Measurements from ENCODE around the gene TRIM29. TPM values are rescaled to one million over a fixed set of nuclear protein-coding genes. Genes with fewer than 3 reads are reported as not detected.
"Not testable (repeated sequence)": the region's sequence is repeated elsewhere in the genome, so short reads cannot be mapped to it uniquely, and the experiment has no call there.

Gene TRIM29
- total RNA-seq, 1 experiment from 2014 or later, result 38.5 TPM

- TF ChIP-seq EZH2 (IDR thresholded peaks at IDR 0.05; ENCODE audit: low read length, unreplicated experiment), result no peak
- TF ChIP-seq EZH2phosphoT487 (IDR thresholded peaks at IDR 0.05; ENCODE audit: borderline replicate concordance, low read length), result no peak
- Histone ChIP-seq H3K4me1 (ENCODE audit: insufficient read depth, low read length) (no peaks in the 10 kb centered on the region), H2AFZ (ENCODE audit: low read length) (no peak overlapping the region), H3K4me2 (ENCODE audit: low read length) (no peak overlapping the region), H3K36me3 (ENCODE audit: low read depth, low read length) (no peaks in the 10 kb centered on the region), H3K9me3 (ENCODE audit: low read length) (no peaks in the 10 kb centered on the region), H3K79me2 (ENCODE audit: low read length) (no peaks in the 10 kb centered on the region), H3K9me2 (replicated peaks; ENCODE audit: low read length) (no peaks in the 10 kb centered on the region), H3K4me3 (ENCODE audit: low read length) (no peak overlapping the region), H4K20me1 (ENCODE audit: low read length) (no peaks in the 10 kb centered on the region), H3K9ac (ENCODE audit: low read length) (no peak overlapping the region), H3K27me3 (ENCODE audit: low read length) (peaks cover 19% of the 10 kb centered on the region), H3K27ac (ENCODE audit: low read length) (no peak overlapping the region), H3F3A (ENCODE audit: low read length, unreplicated experiment) (no peaks in the 10 kb centered on the region)
- ATAC-seq, result no peak
- ChIA-PET POLR2A (ENCODE audit: unreplicated experiment) (no interaction called here), CTCF (no interaction called here)
- BruUV-seq (replicated peaks), result no TSS peak
- no peak for DNase-seq
- intact Hi-C loops (cut with micrococcal nuclease), result no loop called here
These were observed 6.6 kb upstream of the TRIM29 start for GRCh38 chr11:120144501-120144900.

DNA sequence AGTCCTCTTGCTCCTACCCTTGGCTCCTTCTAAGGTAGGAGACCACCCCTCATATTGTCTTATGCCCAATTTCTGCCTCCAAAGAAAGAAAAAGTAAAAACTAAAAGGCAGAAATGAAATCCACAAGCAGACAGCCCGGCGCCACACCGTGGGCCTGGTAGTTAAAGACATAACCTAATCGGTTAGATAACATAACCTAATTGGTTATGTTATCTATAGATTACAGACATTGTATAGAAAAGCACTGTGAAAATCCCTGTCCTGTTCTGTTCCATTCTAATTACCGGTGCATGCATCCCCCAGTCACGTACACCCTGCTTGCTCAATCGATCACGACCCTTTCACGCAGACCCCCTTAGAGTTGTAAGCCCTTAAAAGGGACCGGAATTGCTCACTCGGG, 5.6 kb upstream of the TRIM29 start:
- H3K4me3 ChIP-seq (ENCODE audit: low read length); H3K9ac ChIP-seq (ENCODE audit: low read length); H3K9me2 ChIP-seq (replicated peaks; ENCODE audit: low read length); H3K4me2 ChIP-seq (ENCODE audit: low read length); DNase-seq; H4K20me1 ChIP-seq (ENCODE audit: low read length); H3F3A ChIP-seq (ENCODE audit: low read length, unreplicated experiment); H2AFZ ChIP-seq (ENCODE audit: low read length); CTCF ChIA-PET; H3K79me2 ChIP-seq (ENCODE audit: low read length); H3K27ac ChIP-seq (ENCODE audit: low read length); H3K36me3 ChIP-seq (ENCODE audit: low read depth, low read length); POLR2A ChIA-PET (ENCODE audit: unreplicated experiment); BruUV-seq (replicated peaks); ATAC-seq; intact Hi-C loops (cut with micrococcal nuclease); H3K9me3 ChIP-seq (ENCODE audit: low read length); H3K4me1 ChIP-seq (ENCODE audit: insufficient read depth, low read length): not testable (repeated sequence)
- H3K27me3 ChIP-seq (ENCODE audit: low read length), result peaks cover 15% of the 10 kb centered on the region

GRCh38 chr11:120142441-120143100, 4.7 kb upstream of the TRIM29 start:
- DNase-seq (no peak), ATAC-seq (no peak)
- Histone ChIP-seq H4K20me1 (ENCODE audit: low read length) (no peaks in the 10 kb centered on the region), H3K36me3 (ENCODE audit: low read depth, low read length) (no peaks in the 10 kb centered on the region), H3F3A (ENCODE audit: low read length, unreplicated experiment) (no peaks in the 10 kb centered on the region), H3K4me1 (ENCODE audit: insufficient read depth, low read length) (peaks cover 13% of the 10 kb centered on the region), H2AFZ (ENCODE audit: low read length) (no peak overlapping the region), H3K9me3 (ENCODE audit: low read length) (no peaks in the 10 kb centered on the region), H3K9me2 (replicated peaks; ENCODE audit: low read length) (no peaks in the 10 kb centered on the region), H3K4me2 (ENCODE audit: low read length) (no peak overlapping the region), H3K27me3 (ENCODE audit: low read length) (peaks cover 15% of the 10 kb centered on the region), H3K9ac (ENCODE audit: low read length) (no peak overlapping the region), H3K4me3 (ENCODE audit: low read length) (no peak overlapping the region), H3K27ac (ENCODE audit: low read length) (no peak overlapping the region), H3K79me2 (ENCODE audit: low read length) (no peaks in the 10 kb centered on the region)
- CTCF ChIA-PET, result no interaction called here
- BruUV-seq (replicated peaks), result no TSS peak
- POLR2A ChIA-PET (ENCODE audit: unreplicated experiment), result interaction anchor here (0.6 kb wide), 2 partner anchors 17 to 20 kb away, joined by 3 to 7 read pairs; no protein-coding TSS in a partner anchor
- intact Hi-C loops (cut with micrococcal nuclease), result no loop called here
- TF ChIP-seq EZH2 (IDR thresholded peaks at IDR 0.05; ENCODE audit: low read length, unreplicated experiment), result no peak
- TF ChIP-seq, protein P1, sequence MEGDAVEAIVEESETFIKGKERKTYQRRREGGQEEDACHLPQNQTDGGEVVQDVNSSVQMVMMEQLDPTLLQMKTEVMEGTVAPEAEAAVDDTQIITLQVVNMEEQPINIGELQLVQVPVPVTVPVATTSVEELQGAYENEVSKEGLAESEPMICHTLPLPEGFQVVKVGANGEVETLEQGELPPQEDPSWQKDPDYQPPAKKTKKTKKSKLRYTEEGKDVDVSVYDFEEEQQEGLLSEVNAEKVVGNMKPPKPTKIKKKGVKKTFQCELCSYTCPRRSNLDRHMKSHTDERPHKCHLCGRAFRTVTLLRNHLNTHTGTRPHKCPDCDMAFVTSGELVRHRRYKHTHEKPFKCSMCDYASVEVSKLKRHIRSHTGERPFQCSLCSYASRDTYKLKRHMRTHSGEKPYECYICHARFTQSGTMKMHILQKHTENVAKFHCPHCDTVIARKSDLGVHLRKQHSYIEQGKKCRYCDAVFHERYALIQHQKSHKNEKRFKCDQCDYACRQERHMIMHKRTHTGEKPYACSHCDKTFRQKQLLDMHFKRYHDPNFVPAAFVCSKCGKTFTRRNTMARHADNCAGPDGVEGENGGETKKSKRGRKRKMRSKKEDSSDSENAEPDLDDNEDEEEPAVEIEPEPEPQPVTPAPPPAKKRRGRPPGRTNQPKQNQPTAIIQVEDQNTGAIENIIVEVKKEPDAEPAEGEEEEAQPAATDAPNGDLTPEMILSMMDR (conservative IDR thresholded peaks at IDR 0.05; ENCODE audit: low read depth, low read length), result no peak
- TF ChIP-seq EZH2phosphoT487 (IDR thresholded peaks at IDR 0.05; ENCODE audit: borderline replicate concordance, low read length), result no peak

Data from PC-3 (cell line).